Smooth muscle cell (in vitro differentiated cells): Measurements from ENCODE around the gene ZBTB20. TPM values are rescaled to one million over a fixed set of nuclear protein-coding genes. Genes with fewer than 3 reads are reported as not detected.

Experiments
- DNase-seq: peaks from one replicate; lab custom pipeline; 2025; ENCODE audit not compliant: unreplicated experiment; lab: John Stamatoyannopoulos, UW
- H2AFZ ChIP-seq: fragments of 200-600 bp; sonication (generic); 2 replicates; pipeline ENCODE4 v1.6.0; 2016; ENCODE audit warnings: antibody characterized with exemption, low read depth, mild to moderate bottlenecking
- H3F3A ChIP-seq: fragments of 200-600 bp; sonication (generic); 2 replicates; pipeline ENCODE4 v1.6.0; 2017; ENCODE audit warnings: antibody characterized with exemption, low read depth
- H3K27ac ChIP-seq: fragments of 200-600 bp; sonication (generic); 2 replicates; pipeline ENCODE4 v1.5.1; 2016; ENCODE audit warnings: low read depth, mild to moderate bottlenecking
- H3K27me3 ChIP-seq: fragments of 200-600 bp; sonication (generic); 2 replicates; pipeline ENCODE4 v1.6.1; 2016; ENCODE audit warnings: low read depth, mild to moderate bottlenecking
- H3K36me3 ChIP-seq: fragments of 200-600 bp; sonication (generic); 2 replicates; pipeline ENCODE4 v1.5.1; 2016; ENCODE audit warnings: low read depth
- H3K4me1 ChIP-seq: fragments of 200-600 bp; sonication (generic); 2 replicates; pipeline ENCODE4 v1.5.1; 2016; ENCODE audit warnings: low read depth
- H3K4me2 ChIP-seq: fragments of 200-600 bp; sonication (generic); 2 replicates; pipeline ENCODE4 v1.6.0; 2016; ENCODE audit warnings: mild to moderate bottlenecking
- H3K4me3 ChIP-seq: fragments of 200-600 bp; sonication (generic); 2 replicates; pipeline ENCODE4 v1.5.1; 2016; ENCODE audit warnings: mild to moderate bottlenecking
- H3K79me2 ChIP-seq: fragments of 200-600 bp; sonication (generic); 2 replicates; pipeline ENCODE4 v1.6.0; 2016; ENCODE audit warnings: low read depth, mild to moderate bottlenecking
- H3K9ac ChIP-seq: fragments of 200-600 bp; sonication (generic); 2 replicates; pipeline ENCODE4 v1.6.0; 2016; ENCODE audit warnings: low read depth
- H3K9me3 ChIP-seq: fragments of 200-600 bp; sonication (generic); replicated peaks from 2 replicates; pipeline ENCODE4 v1.5.1; 2016; ENCODE audit warnings: low read depth
- H4K20me1 ChIP-seq: fragments of 200-600 bp; sonication (generic); 2 replicates; pipeline ENCODE4 v1.6.0; 2016; ENCODE audit warnings: low read depth
- CTCF ChIP-seq: fragments of 200-600 bp; sonication (generic); IDR thresholded peaks from 2 replicates; pipeline ENCODE4 v1.5.1; 2017; ENCODE audit warnings: borderline replicate concordance, mild to moderate bottlenecking, antibody characterized with exemption; ENCODE audit not compliant: insufficient read depth, poor library complexity, severe bottlenecking
- WGBS: methylation state at CpG from one replicate; pipeline ENCODE4 v1.1.7; 2016; ENCODE audit warnings: low lambda C conversion rate; 5-methylcytosine and 5-hydroxymethylcytosine counted together
- polyA plus RNA-seq: library from polyadenylated mRNA; unstranded; fragments of >200 nt; fragmentation: Nextera tagmentation; extraction: Ambion mirVana; gene quantifications from 2 replicates; pipeline ENCODE4 v1.2.1, GENCODE V29; 2016
- total RNA-seq: library from RNA; depleted of rRNA; stranded (reverse); fragments of >200 nt; gene quantifications from 2 replicates; pipeline ENCODE4 v1.2.3, GENCODE V29; 2014

The ZBTB20 gene
- total and polyA plus RNA-seq, 2 experiments from 2014 or later, result 4.9 to 6.8 TPM

- no peaks in the 10 kb centered on the region for H3K27me3 ChIP-seq
- H4K20me1 ChIP-seq, result no peaks in the 10 kb centered on the region
- H3K79me2 ChIP-seq, result no peaks in the 10 kb centered on the region
- no peak overlapping the region for H3K4me2 ChIP-seq
- H2AFZ ChIP-seq, result no peak overlapping the region
- no peak for TF ChIP-seq CTCF
- no peak overlapping the region for H3K27ac ChIP-seq
- 64% methylated on average over 1 of the region's 1 CpG for WGBS
- H3K9ac ChIP-seq, result no peak overlapping the region
- no peak overlapping the region for H3K4me3 ChIP-seq
- no peaks in the 10 kb centered on the region for H3F3A ChIP-seq
- H3K36me3 ChIP-seq, result no peaks in the 10 kb centered on the region
- no peaks in the 10 kb centered on the region for H3K4me1 ChIP-seq
- no peaks in the 10 kb centered on the region for H3K9me3 ChIP-seq
- DNase-seq, result no peak
Observed at GRCh38 chr3:114508976-114509375, 638.1 kb downstream of the ZBTB20 start.

DNA sequence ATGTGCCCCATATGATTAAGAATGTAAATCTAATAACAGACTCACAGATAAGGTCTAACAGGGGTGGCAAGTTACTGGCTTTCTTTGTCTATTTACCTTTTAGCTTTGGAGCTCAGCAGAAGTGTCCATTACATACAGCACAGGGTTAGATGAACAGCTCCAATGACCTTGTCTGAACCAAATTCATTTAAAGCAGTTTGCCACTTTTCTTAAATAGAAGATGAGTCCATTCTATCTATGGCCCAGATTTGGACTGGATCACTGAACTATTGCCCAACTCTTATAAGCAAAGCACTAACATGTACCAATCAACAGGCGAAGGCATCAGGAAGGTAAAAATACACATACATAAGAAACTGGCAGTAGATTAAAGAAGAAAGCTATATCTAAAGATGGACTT, 638.9 kb downstream of the ZBTB20 start:
- Histone ChIP-seq H3K4me2 (no peak overlapping the region), H3K27me3 (no peaks in the 10 kb centered on the region), H4K20me1 (no peaks in the 10 kb centered on the region), H3F3A (no peaks in the 10 kb centered on the region), H3K36me3 (no peaks in the 10 kb centered on the region), H3K27ac (no peak overlapping the region), H3K4me3 (no peak overlapping the region), H3K9me3 (no peaks in the 10 kb centered on the region), H3K9ac (no peak overlapping the region), H2AFZ (no peak overlapping the region), H3K79me2 (no peaks in the 10 kb centered on the region), H3K4me1 (no peaks in the 10 kb centered on the region)
- TF ChIP-seq CTCF, result no peak
- no peak for DNase-seq
- WGBS, result 93% methylated on average over 1 of the region's 1 CpG

DNA sequence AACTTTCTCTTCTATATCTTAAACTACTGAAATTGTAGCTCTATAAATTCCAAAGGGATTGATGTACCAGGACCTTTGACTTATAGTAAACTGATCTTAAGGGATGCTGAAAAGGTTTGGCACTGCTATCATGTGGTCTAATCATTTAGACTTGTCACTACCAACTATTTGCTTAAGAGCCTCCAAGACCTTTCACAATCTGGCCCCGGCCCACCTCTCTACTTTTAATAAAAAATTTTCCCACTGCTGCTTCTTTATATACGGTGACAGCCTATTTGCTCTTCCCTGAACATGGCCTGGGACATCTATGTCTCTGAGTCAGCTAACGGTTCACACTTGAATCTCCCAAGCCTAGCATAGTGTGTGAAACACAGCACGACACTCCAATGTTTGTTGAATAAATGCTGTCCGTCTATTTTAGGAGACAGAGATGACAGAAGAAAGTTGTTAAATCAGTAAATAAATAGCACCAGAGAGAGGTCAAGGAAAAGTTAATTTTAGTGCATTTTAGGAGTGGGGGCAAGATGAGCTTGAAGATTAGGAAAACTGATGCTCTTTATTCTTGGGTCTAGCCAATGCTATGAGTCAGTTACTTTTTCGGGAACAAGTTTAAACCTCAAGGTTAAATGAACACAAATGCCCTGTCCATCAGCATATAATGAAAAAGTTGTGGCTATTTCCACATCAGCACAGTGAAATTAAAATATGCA, 640.3 kb downstream of the ZBTB20 start:
- no peak for TF ChIP-seq CTCF
- no peak overlapping the region for H3K4me2 ChIP-seq
- H3K4me1 ChIP-seq, result no peaks in the 10 kb centered on the region
- no peaks in the 10 kb centered on the region for H3K36me3 ChIP-seq
- H3K27me3 ChIP-seq, result no peaks in the 10 kb centered on the region
- no peak overlapping the region for H2AFZ ChIP-seq
- no peaks in the 10 kb centered on the region for H3K9me3 ChIP-seq
- no peaks in the 10 kb centered on the region for H3F3A ChIP-seq
- H3K9ac ChIP-seq, result no peak overlapping the region
- H3K4me3 ChIP-seq, result no peak overlapping the region
- 78% methylated on average over 6 of the region's 6 CpGs for WGBS
- no peaks in the 10 kb centered on the region for H3K79me2 ChIP-seq
- no peaks in the 10 kb centered on the region for H4K20me1 ChIP-seq
- no peak overlapping the region for H3K27ac ChIP-seq
- DNase-seq, result no peak
